ENCODE measurements around the gene SPCS2.

SPCS2 gene

DNA sequence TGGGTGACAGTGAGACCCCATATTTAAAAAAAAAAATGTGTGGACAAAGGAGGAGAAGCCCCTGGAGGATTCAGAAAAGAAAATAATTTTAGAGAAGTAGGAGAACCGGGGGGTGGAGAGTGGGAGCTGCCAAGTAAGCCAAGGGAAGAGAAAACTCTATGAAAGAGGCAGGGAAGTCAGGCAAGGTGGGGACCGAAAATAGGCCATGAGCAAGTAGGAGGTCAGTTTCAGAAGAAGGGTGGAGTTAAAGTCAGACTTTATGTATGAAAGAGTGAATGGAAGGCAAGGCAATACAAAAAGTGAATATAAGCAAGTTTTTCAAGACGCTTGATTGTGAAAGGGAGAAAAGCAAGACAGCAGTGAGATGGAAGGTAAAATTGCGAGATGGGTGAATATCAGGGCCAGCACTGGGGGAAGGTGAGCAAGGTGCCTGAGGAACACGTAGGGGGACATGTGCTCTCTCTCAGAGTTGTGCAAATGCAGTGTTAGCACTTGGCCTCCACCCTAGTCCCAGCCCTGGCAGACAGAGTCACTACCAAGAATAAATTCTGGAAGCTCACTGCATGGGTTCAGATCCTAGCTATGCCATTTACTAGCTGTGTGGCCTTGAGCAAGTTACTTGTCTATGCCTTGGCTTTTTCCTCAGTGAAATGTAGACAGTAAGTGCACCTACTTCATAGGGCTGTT is 6.8 kb upstream of the SPCS2 start:
- TF ChIP-seq, protein P1, sequence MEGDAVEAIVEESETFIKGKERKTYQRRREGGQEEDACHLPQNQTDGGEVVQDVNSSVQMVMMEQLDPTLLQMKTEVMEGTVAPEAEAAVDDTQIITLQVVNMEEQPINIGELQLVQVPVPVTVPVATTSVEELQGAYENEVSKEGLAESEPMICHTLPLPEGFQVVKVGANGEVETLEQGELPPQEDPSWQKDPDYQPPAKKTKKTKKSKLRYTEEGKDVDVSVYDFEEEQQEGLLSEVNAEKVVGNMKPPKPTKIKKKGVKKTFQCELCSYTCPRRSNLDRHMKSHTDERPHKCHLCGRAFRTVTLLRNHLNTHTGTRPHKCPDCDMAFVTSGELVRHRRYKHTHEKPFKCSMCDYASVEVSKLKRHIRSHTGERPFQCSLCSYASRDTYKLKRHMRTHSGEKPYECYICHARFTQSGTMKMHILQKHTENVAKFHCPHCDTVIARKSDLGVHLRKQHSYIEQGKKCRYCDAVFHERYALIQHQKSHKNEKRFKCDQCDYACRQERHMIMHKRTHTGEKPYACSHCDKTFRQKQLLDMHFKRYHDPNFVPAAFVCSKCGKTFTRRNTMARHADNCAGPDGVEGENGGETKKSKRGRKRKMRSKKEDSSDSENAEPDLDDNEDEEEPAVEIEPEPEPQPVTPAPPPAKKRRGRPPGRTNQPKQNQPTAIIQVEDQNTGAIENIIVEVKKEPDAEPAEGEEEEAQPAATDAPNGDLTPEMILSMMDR (IDR thresholded peaks at IDR 0.05; ENCODE audit: control insufficient read depth, extremely low read depth, insufficient read depth), result no peak
- no peak for DNase-seq (ENCODE audit: low read depth)
- no peak overlapping the region for H3K4me3 ChIP-seq (ENCODE audit: low read depth, low read length)

GRCh38 chr11:74948546-74948897 is 544 bp upstream of the SPCS2 start:
- peak overlapping the region; percentile 92 for H3K4me3 ChIP-seq (ENCODE audit: low read depth, low read length)
- no peak for DNase-seq (ENCODE audit: low read depth)
- TF ChIP-seq, protein P1 (IDR thresholded peaks at IDR 0.05; ENCODE audit: control insufficient read depth, extremely low read depth, insufficient read depth), result no peak

DNA sequence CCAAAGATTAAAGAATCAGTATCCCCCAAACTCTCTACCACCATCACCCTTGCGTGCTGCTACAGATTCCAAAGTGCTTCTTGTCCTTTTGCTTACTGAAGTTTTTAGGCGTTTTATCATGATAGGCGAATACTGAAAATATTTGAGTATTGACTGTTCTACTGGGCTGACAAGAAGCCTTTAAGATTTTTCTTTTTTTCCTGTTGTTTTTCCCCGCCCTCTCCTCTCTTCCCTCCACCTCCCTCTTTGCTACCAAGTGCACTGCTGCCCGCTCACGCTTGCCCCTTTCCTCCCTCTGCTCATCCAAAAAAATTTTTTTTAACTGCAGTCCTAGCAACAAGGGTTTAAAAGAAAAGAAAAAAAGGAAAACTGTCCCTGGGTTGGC is 679 bp downstream of the SPCS2 start:
- H3K4me3 ChIP-seq (ENCODE audit: low read depth, low read length), result peak overlapping the region; percentile 92
- TF ChIP-seq, protein P1 (IDR thresholded peaks at IDR 0.05; ENCODE audit: control insufficient read depth, extremely low read depth, insufficient read depth), result no peak
- no peak for DNase-seq (ENCODE audit: low read depth)

DNA sequence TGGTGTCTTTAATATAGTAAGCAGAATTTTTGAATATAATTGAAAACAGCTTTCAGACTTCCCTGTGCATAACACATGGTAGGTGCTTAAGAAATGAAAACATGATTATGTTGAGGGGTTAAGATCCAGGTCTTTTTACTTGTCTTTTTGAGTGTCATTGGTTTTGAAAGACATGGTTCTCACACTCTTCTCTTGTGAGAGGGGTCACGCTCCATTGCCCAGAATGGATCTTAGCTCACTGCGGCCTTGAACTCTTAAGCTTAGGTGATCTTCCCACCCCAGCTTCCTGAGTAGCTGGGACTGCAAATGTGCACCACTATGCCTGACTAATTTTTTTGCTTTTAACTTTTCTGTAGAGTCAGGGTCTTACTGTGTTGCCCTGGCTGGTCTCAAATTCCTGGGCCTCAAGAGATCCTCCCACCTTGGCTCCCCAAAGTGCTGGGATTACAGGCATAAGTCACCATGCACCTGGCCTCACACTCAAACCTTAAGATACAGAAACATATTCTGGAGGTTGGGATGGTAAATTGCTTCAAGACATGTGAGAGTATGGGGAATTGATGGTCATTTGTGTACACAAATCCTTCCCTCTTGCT is 1.4 kb downstream of the SPCS2 start:
- DNase-seq (ENCODE audit: low read depth), result no peak
- peak overlapping the region; percentile 92 for H3K4me3 ChIP-seq (ENCODE audit: low read depth, low read length)
- TF ChIP-seq, protein P1 (IDR thresholded peaks at IDR 0.05; ENCODE audit: control insufficient read depth, extremely low read depth, insufficient read depth), result no peak

- DNase-seq (ENCODE audit: low read depth), result no peak
- TF ChIP-seq, protein P1 (IDR thresholded peaks at IDR 0.05; ENCODE audit: control insufficient read depth, extremely low read depth, insufficient read depth), result no peak
- H3K4me3 ChIP-seq (ENCODE audit: low read depth, low read length), result no peak overlapping the region
These were observed 2.2 kb downstream of the SPCS2 start for GRCh38 chr11:74951226-74951625.

GRCh38 chr11:74952752-74953151 is 3.7 kb downstream of the SPCS2 start:
- TF ChIP-seq, protein P1 (IDR thresholded peaks at IDR 0.05; ENCODE audit: control insufficient read depth, extremely low read depth, insufficient read depth), result no peak
- H3K4me3 ChIP-seq (ENCODE audit: low read depth, low read length), result no peak overlapping the region
- no peak for DNase-seq (ENCODE audit: low read depth)

DNA sequence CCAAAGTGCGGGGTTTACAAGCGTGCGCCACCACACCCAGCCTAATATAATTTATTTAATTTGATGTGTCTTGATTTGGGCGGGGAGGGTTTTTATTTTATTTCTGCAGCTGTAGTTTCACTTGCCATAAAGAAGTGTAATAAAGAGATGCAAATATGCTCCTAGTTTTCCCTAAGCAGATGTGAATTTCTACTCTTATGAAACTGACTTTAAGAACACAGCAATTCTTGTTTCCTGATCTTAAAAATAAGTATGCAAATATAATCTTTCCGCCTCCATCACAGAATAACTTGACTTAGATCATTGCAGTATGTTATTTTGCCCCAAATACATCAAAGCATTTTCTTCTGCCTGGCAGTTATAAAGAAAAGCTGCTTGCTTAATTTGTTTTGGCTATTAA is 4.4 kb downstream of the SPCS2 start:
- DNase-seq (ENCODE audit: low read depth), result no peak
- TF ChIP-seq, protein P1 (IDR thresholded peaks at IDR 0.05; ENCODE audit: control insufficient read depth, extremely low read depth, insufficient read depth), result no peak
- H3K4me3 ChIP-seq (ENCODE audit: low read depth, low read length), result no peak overlapping the region
